ENCODE data around the gene SCGB1C1.

GRCh38 chr11:207863-208180 is 14.9 kb downstream of the SCGB1C1 start:
- TF ChIP-seq, protein P1, sequence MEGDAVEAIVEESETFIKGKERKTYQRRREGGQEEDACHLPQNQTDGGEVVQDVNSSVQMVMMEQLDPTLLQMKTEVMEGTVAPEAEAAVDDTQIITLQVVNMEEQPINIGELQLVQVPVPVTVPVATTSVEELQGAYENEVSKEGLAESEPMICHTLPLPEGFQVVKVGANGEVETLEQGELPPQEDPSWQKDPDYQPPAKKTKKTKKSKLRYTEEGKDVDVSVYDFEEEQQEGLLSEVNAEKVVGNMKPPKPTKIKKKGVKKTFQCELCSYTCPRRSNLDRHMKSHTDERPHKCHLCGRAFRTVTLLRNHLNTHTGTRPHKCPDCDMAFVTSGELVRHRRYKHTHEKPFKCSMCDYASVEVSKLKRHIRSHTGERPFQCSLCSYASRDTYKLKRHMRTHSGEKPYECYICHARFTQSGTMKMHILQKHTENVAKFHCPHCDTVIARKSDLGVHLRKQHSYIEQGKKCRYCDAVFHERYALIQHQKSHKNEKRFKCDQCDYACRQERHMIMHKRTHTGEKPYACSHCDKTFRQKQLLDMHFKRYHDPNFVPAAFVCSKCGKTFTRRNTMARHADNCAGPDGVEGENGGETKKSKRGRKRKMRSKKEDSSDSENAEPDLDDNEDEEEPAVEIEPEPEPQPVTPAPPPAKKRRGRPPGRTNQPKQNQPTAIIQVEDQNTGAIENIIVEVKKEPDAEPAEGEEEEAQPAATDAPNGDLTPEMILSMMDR (conservative IDR thresholded peaks at IDR 0.05; ENCODE audit: low read length), result no peak
- TF ChIP-seq EZH2phosphoT487 (IDR thresholded peaks at IDR 0.05; ENCODE audit: borderline replicate concordance), result no peak

Measured in Loucy (cell line).